Aorta (tissue), 5 donors: ENCODE data around the gene SORBS2. TPM values are rescaled to one million over a fixed set of nuclear protein-coding genes. Genes with fewer than 3 reads are reported as not detected.

ENCODE experiments used
- ATAC-seq: fragments of 200-7000 bp; cut with Tn5 transposase; one replicate; pipeline ENCODE4 v1.9.1; 2022; ENCODE audit warnings: moderate library complexity; ENCODE audit not compliant: low FRiP score
- DNase-seq, 2 donors: peaks; one replicate each; pipeline ENCODE4 v3.0.0-alpha.2; 2020
- H3K27ac ChIP-seq, 2 donors: one replicate each; pipeline ENCODE4 v1.5.1; 2013; ENCODE audit warnings: low read length in 2 of 2, mild to moderate bottlenecking in 2 of 2, moderate library complexity in 2 of 2, control low read depth in 1 of 2, inconsistent platforms in 1 of 2, low read depth in 1 of 2
- H3K27me3 ChIP-seq, 2 donors: one replicate each; pipeline ENCODE4 v1.6.1; 2013; ENCODE audit warnings: control low read depth in 1 of 2, low read length in 1 of 2, mild to moderate bottlenecking in 1 of 2, moderate library complexity in 1 of 2; ENCODE audit not compliant: insufficient read depth in 2 of 2, control insufficient read depth in 1 of 2
- H3K36me3 ChIP-seq, 2 donors: one replicate each; pipeline ENCODE4 v1.6.1; 2013; ENCODE audit warnings: control low read depth in 1 of 2, low read length in 1 of 2, mild to moderate bottlenecking in 1 of 2; ENCODE audit not compliant: insufficient read depth in 2 of 2, control insufficient read depth in 1 of 2
- H3K4me1 ChIP-seq, 2 donors: one replicate each; pipeline ENCODE4 v1.6.1; 2013; ENCODE audit warnings: low read length in 2 of 2, control low read depth in 1 of 2, mild to moderate bottlenecking in 1 of 2, moderate library complexity in 1 of 2; ENCODE audit not compliant: insufficient read depth in 2 of 2, control insufficient read depth in 1 of 2
- H3K4me3 ChIP-seq, 2 donors: one replicate each; pipeline ENCODE4 v1.5.1; 2013; ENCODE audit warnings: low read length in 2 of 2, control low read depth in 1 of 2, mild to moderate bottlenecking in 1 of 2
- H3K9me3 ChIP-seq: one replicate; pipeline ENCODE4 v1.6.1; 2013; ENCODE audit warnings: mild to moderate bottlenecking, low read length; ENCODE audit not compliant: control insufficient read depth
- WGBS, 2 donors: extraction: QIAGEN DNeasy Blood & Tissue Kit; methylation state at CpG; one replicate each; pipeline ENCODE4 v1.1.7; 2013; 5-methylcytosine and 5-hydroxymethylcytosine counted together
- intact Hi-C, 2 donors: fragments of 100-400 bp; cut with DNase I; formaldehyde crosslinking; loops; one replicate each; pipeline versions ENCODE4 v1.14.2 to v1.15.0; 2022
- polyA plus RNA-seq, 2 donors: library from polyadenylated mRNA; stranded (reverse); fragments of 200-250 nt; gene quantifications; one replicate each; pipeline ENCODE4 v1.2.3, GENCODE V29; 2013
- total RNA-seq, 2 donors: library from RNA; stranded (reverse); fragmentation: NEBNext Ultra II Directional; extraction: Animal tissue kit (Norgen Biotek cat#: 25700); gene quantifications; one replicate each; pipeline ENCODE4 v1.2.1, GENCODE V29; 2021
- donor health status: healthy with polysubstance abuse.
- donor health status: Bipolar disorder and iron deficiency.
- donor health status: DM: no; HTN: no; CAD: no.
- donor health status: DM: no; HTN: no; CAD: no.
- donor health status: DM: yes; HTN: yes; CAD: no.

SORBS2 gene
- total and polyA plus RNA-seq, 4 donors: 111 to 696 (median 246) TPM

- intact Hi-C loops: loop anchor here (5.0 to 10.0 kb wide), 2 partner anchors 84 to 121 kb away; no protein-coding TSS in a partner anchor
- Histone ChIP-seq H3K27ac (peak overlapping the region in 1 of 2 donors; percentile 36), H3K27me3 (no peaks in the 10 kb centered on the region), H3K4me3 (no peak overlapping the region), H3K9me3 (no peaks in the 10 kb centered on the region), H3K36me3 (peaks cover 0 to 15% of the 10 kb centered on the region in 2 donors), H3K4me1 (peaks cover 3 to 4% of the 10 kb centered on the region in 2 donors)
- ATAC-seq: no peak
- 64 to 65% methylated on average over 5 of the region's 5 CpGs for WGBS, 2 donors
- no peak for DNase-seq
Observed at GRCh38 chr4:185651137-185651677, 160.8 kb downstream of the SORBS2 start.

GRCh38 chr4:185648631-185649030, 163.4 kb downstream of the SORBS2 start:
- Histone ChIP-seq H3K4me3 (no peak overlapping the region), H3K36me3 (peaks cover 6 to 18% of the 10 kb centered on the region in 2 donors), H3K27ac (no peak overlapping the region), H3K27me3 (no peaks in the 10 kb centered on the region), H3K4me1 (peaks cover 3 to 4% of the 10 kb centered on the region in 2 donors), H3K9me3 (no peaks in the 10 kb centered on the region)
- ATAC-seq (no peak), DNase-seq (no peak)
- intact Hi-C loops: no loop called here
- 53 to 57% methylated on average over 4 of the region's 4 CpGs for WGBS, 2 donors

- H3K4me3 ChIP-seq: no peak overlapping the region
- peaks cover 6 to 11% of the 10 kb centered on the region in 2 donors for H3K36me3 ChIP-seq
- no peak for DNase-seq
- H3K27ac ChIP-seq: no peak overlapping the region
- intact Hi-C loops: no loop called here
- H3K4me1 ChIP-seq: no peaks in the 10 kb centered on the region
- H3K27me3 ChIP-seq: no peaks in the 10 kb centered on the region
- no peaks in the 10 kb centered on the region for H3K9me3 ChIP-seq
- no peak for ATAC-seq
- WGBS, 2 donors: 95 to 96% methylated on average over 1 of the region's 1 CpG
Observed at GRCh38 chr4:185645403-185645802, 166.6 kb downstream of the SORBS2 start.

GRCh38 chr4:185644408-185644807, 167.6 kb downstream of the SORBS2 start:
- Histone ChIP-seq H3K4me1 (no peaks in the 10 kb centered on the region), H3K4me3 (no peak overlapping the region), H3K27me3 (no peaks in the 10 kb centered on the region), H3K27ac (no peak overlapping the region), H3K9me3 (no peaks in the 10 kb centered on the region), H3K36me3 (peaks cover 6 to 9% of the 10 kb centered on the region in 2 donors)
- 92% methylated on average over 4 of the region's 4 CpGs for WGBS, 2 donors
- ATAC-seq (no peak), DNase-seq (no peak)
- intact Hi-C loops: loop anchor here in 1 of 2 donors (5.0 kb wide), 1 partner anchor 393 kb away; no protein-coding TSS in a partner anchor

- ATAC-seq: no peak
- H3K27ac ChIP-seq: no peak overlapping the region
- peaks cover 6 to 7% of the 10 kb centered on the region in 2 donors for H3K36me3 ChIP-seq
- H3K27me3 ChIP-seq: no peaks in the 10 kb centered on the region
- no peak for DNase-seq
- intact Hi-C loops: loop anchor here in 1 of 2 donors (5.0 kb wide), 1 partner anchor 394 kb away; no protein-coding TSS in a partner anchor
- no peaks in the 10 kb centered on the region for H3K9me3 ChIP-seq
- H3K4me1 ChIP-seq: no peaks in the 10 kb centered on the region
- 90 to 92% methylated on average over 3 of the region's 3 CpGs for WGBS, 2 donors
- H3K4me3 ChIP-seq: no peak overlapping the region
Observed at GRCh38 chr4:185642907-185643306, 169.1 kb downstream of the SORBS2 start.

- peak overlapping the region in 1 of 2 donors; percentile 18 for H3K27ac ChIP-seq
- intact Hi-C loops: loop anchor here (2.0 to 5.0 kb wide), 2 partner anchors 380 to 396 kb away; no protein-coding TSS in a partner anchor
- peaks cover 3 to 6% of the 10 kb centered on the region in 2 donors for H3K36me3 ChIP-seq
- DNase-seq: no peak
- no peaks in the 10 kb centered on the region for H3K27me3 ChIP-seq
- 37 to 41% methylated on average over 4 of the region's 4 CpGs for WGBS, 2 donors
- H3K4me1 ChIP-seq: no peaks in the 10 kb centered on the region
- H3K9me3 ChIP-seq: no peaks in the 10 kb centered on the region
- ATAC-seq: no peak
- H3K4me3 ChIP-seq: no peak overlapping the region
Observed at GRCh38 chr4:185640811-185641675, 171.0 kb downstream of the SORBS2 start.

GRCh38 chr4:185638548-185639301, 173.3 kb downstream of the SORBS2 start:
- Histone ChIP-seq H3K27me3 (no peaks in the 10 kb centered on the region), H3K4me1 (no peaks in the 10 kb centered on the region), H3K9me3 (no peaks in the 10 kb centered on the region), H3K36me3 (no peaks in the 10 kb centered on the region), H3K27ac (no peak overlapping the region), H3K4me3 (no peak overlapping the region)
- intact Hi-C loops: loop anchor here (5.0 to 10.0 kb wide), 2 partner anchors 384 to 496 kb away; no protein-coding TSS in a partner anchor
- 18 to 19% methylated on average over 41 of the region's 41 CpGs for WGBS, 2 donors
- ATAC-seq: peak; percentile 67
- DNase-seq: peak; percentile 58 to 80

- H3K27me3 ChIP-seq: no peaks in the 10 kb centered on the region
- H3K27ac ChIP-seq: no peak overlapping the region
- DNase-seq (no peak), ATAC-seq (no peak)
- H3K9me3 ChIP-seq: no peaks in the 10 kb centered on the region
- H3K4me1 ChIP-seq: no peaks in the 10 kb centered on the region
- WGBS, 2 donors: 84 to 86% methylated on average over 15 of the region's 15 CpGs
- intact Hi-C loops: loop anchor here (5.0 to 10.0 kb wide), 2 partner anchors 384 to 497 kb away; no protein-coding TSS in a partner anchor
- no peak overlapping the region for H3K4me3 ChIP-seq
- H3K36me3 ChIP-seq: no peaks in the 10 kb centered on the region
Observed at GRCh38 chr4:185638093-185638492, 173.9 kb downstream of the SORBS2 start.
